Measurements from ENCODE around the gene GPA33. TPM values are rescaled to one million over a fixed set of nuclear protein-coding genes. Genes with fewer than 3 reads are reported as not detected.

The GPA33 gene
- total and polyA plus RNA-seq, 9 of the 15 experiments (the other 6 are each of a cell fraction or from before 2014, with no cell fraction given): 0.13 TPM; not detected in 8

DNA sequence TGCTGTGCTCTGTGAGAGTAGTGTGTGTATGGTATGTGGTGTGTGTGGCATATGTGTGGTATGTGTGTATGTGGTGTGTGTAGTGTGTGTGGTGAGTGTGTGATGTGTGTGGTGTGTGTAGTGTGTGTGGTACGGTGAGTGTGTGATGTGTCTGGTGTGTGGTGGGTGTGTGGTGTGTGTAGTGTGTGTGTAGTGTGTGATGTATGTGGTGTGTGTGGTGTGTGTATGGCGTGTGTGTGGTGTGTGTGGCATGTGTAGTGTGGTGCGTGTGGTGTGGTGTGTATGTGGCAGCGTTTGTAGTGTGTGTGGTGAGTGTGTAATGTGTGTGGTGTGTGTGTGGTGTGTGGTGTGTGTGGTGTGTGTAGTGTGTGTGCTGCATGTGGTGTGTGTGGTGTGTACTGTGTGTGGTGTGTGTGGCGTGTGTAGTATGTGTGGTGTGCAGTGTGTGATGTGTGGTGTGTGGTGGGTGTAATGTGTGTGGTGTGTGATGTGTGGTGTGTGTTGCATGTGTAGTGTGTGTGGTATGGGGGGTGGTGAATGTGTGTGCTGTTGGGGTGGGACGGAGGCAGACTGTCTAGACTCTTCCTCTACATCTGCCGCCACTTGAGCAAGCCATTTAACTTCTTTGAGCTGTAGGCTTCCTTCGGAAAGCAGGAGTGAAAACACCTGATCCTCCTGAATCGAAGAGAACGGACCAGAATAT lies 33.5 kb downstream of the GPA33 start (continued):
- TF ChIP-seq, protein P1, sequence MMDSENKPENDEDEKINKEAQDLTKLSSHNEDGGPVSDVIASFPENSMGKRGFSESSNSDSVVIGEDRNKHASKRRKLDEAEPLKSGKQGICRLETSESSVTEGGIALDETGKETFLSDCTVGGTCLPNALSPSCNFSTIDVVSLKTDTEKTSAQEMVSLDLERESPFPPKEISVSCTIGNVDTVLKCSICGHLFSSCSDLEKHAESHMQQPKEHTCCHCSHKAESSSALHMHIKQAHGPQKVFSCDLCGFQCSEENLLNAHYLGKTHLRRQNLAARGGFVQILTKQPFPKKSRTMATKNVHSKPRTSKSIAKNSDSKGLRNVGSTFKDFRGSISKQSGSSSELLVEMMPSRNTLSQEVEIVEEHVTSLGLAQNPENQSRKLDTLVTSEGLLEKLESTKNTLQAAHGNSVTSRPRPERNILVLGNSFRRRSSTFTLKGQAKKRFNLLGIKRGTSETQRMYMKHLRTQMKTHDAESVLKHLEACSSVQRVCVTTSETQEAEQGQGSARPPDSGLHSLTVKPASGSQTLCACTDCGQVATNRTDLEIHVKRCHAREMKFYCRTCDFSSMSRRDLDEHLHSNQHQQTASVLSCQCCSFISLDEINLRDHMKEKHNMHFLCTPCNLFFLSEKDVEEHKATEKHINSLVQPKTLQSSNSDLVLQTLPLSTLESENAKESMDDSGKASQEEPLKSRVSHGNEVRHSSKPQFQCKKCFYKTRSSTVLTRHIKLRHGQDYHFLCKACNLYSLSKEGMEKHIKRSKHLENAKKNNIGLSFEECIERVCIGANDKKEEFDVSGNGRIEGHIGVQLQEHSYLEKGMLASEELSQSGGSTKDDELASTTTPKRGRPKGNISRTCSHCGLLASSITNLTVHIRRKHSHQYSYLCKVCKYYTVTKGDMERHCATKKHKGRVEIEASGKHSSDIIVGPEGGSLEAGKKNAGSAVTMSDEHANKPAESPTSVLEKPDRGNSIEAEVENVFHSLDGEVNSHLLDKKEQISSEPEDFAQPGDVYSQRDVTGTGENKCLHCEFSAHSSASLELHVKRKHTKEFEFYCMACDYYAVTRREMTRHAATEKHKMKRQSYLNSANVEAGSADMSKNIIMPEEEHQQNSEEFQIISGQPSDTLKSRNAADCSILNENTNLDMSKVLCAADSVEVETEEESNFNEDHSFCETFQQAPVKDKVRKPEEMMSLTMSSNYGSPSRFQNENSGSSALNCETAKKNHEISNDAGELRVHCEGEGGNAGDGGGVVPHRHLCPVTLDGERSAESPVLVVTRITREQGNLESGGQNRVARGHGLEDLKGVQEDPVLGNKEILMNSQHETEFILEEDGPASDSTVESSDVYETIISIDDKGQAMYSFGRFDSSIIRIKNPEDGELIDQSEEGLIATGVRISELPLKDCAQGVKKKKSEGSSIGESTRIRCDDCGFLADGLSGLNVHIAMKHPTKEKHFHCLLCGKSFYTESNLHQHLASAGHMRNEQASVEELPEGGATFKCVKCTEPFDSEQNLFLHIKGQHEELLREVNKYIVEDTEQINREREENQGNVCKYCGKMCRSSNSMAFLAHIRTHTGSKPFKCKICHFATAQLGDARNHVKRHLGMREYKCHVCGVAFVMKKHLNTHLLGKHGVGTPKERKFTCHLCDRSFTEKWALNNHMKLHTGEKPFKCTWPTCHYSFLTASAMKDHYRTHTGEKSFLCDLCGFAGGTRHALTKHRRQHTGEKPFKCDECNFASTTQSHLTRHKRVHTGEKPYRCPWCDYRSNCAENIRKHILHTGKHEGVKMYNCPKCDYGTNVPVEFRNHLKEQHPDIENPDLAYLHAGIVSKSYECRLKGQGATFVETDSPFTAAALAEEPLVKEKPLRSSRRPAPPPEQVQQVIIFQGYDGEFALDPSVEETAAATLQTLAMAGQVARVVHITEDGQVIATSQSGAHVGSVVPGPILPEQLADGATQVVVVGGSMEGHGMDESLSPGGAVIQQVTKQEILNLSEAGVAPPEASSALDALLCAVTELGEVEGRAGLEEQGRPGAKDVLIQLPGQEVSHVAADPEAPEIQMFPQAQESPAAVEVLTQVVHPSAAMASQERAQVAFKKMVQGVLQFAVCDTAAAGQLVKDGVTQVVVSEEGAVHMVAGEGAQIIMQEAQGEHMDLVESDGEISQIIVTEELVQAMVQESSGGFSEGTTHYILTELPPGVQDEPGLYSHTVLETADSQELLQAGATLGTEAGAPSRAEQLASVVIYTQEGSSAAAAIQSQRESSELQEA (IDR thresholded peaks at IDR 0.05; ENCODE audit: low read depth): 0 out of 2 replicates have a peak, but pooled peaks have one; percentile 56
- TF ChIP-seq, protein P2, sequence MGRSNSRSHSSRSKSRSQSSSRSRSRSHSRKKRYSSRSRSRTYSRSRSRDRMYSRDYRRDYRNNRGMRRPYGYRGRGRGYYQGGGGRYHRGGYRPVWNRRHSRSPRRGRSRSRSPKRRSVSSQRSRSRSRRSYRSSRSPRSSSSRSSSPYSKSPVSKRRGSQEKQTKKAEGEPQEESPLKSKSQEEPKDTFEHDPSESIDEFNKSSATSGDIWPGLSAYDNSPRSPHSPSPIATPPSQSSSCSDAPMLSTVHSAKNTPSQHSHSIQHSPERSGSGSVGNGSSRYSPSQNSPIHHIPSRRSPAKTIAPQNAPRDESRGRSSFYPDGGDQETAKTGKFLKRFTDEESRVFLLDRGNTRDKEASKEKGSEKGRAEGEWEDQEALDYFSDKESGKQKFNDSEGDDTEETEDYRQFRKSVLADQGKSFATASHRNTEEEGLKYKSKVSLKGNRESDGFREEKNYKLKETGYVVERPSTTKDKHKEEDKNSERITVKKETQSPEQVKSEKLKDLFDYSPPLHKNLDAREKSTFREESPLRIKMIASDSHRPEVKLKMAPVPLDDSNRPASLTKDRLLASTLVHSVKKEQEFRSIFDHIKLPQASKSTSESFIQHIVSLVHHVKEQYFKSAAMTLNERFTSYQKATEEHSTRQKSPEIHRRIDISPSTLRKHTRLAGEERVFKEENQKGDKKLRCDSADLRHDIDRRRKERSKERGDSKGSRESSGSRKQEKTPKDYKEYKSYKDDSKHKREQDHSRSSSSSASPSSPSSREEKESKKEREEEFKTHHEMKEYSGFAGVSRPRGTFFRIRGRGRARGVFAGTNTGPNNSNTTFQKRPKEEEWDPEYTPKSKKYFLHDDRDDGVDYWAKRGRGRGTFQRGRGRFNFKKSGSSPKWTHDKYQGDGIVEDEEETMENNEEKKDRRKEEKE (IDR thresholded peaks at IDR 0.05; ENCODE audit: borderline replicate concordance in 1 of 2, control insufficient read depth in 1 of 2, low read depth in 2 of 2, low read length in 1 of 2): no peak
- TF ChIP-seq ARHGAP35 (IDR thresholded peaks at IDR 0.05; ENCODE audit: partially characterized antibody) (peak; percentile 72), HDAC1 (IDR thresholded peaks at IDR 0.05) (peak in 1 of 2 experiments; percentile 61; a peak in 2 of 4 replicates), NCOA4 (IDR thresholded peaks at IDR 0.05; ENCODE audit: partially characterized antibody) (peak; percentile 27), ADNP (tag; IDR thresholded peaks at IDR 0.05) (peak; percentile 69), PHF20 (IDR thresholded peaks at IDR 0.05; ENCODE audit: partially characterized antibody) (peak; percentile 74), CHD4 (IDR thresholded peaks at IDR 0.05; ENCODE audit: insufficient read depth, insufficient replicate concordance, low read depth, low read length, poor library complexity, severe bottlenecking) (peak; percentile 60), MCM3 (IDR thresholded peaks at IDR 0.05) (0 out of 2 replicates have a peak, but pooled peaks have one; percentile 19), HLTF (IDR thresholded peaks at IDR 0.05) (0 out of 2 replicates have a peak, but pooled peaks have one; percentile 64)
- TF ChIP-seq, protein P3, sequence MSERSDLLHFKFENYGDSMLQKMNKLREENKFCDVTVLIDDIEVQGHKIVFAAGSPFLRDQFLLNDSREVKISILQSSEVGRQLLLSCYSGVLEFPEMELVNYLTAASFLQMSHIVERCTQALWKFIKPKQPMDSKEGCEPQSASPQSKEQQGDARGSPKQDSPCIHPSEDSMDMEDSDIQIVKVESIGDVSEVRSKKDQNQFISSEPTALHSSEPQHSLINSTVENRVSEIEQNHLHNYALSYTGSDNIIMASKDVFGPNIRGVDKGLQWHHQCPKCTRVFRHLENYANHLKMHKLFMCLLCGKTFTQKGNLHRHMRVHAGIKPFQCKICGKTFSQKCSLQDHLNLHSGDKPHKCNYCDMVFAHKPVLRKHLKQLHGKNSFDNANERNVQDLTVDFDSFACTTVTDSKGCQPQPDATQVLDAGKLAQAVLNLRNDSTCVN (CRISPR knock-in tag; IDR thresholded peaks at IDR 0.05): peak; percentile 64; the same call in 1 of the 2 replicates
- TF ChIP-seq, protein P4, sequence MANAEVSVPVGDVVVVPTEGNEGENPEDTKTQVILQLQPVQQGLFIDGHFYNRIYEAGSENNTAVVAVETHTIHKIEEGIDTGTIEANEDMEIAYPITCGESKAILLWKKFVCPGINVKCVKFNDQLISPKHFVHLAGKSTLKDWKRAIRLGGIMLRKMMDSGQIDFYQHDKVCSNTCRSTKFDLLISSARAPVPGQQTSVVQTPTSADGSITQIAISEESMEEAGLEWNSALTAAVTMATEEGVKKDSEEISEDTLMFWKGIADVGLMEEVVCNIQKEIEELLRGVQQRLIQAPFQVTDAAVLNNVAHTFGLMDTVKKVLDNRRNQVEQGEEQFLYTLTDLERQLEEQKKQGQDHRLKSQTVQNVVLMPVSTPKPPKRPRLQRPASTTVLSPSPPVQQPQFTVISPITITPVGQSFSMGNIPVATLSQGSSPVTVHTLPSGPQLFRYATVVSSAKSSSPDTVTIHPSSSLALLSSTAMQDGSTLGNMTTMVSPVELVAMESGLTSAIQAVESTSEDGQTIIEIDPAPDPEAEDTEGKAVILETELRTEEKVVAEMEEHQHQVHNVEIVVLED (CRISPR knock-in tag; IDR thresholded peaks at IDR 0.05): no peak
